GM23338 (cell line): ENCODE results near the gene RGS2.

Experiments used
- CTCF ChIP-seq, 2 experiments: fragments of 200-600 bp in 1 of 2; sonication (generic) in 1 of 2; conservative IDR thresholded peaks; 2 replicates each; pipeline versions ENCODE4 v1.5.1 to v1.6.1; 2016 to 2017; ENCODE audit warnings: antibody characterized with exemption in 2 of 2, low read depth in 2 of 2, mild to moderate bottlenecking in 2 of 2, moderate library complexity in 1 of 2
- POLR2AphosphoS5 ChIP-seq: IDR thresholded peaks from 2 replicates; pipeline ENCODE4 v1.6.1; 2016; ENCODE audit warnings: antibody characterized with exemption, low read depth
- REST ChIP-seq: IDR thresholded peaks from one replicate; pipeline ENCODE4 v1.6.1; 2018; ENCODE audit warnings: antibody characterized with exemption; ENCODE audit not compliant: unreplicated experiment

GRCh38 chr1:192784397-192784796, 24.4 kb upstream of the RGS2 start:
- TF ChIP-seq CTCF (conservative IDR thresholded peaks at IDR 0.05; ENCODE audit: low read depth in 2 of 2) (no peak), REST (no peak), POLR2AphosphoS5 (no peak)
